ENCODE data around the gene RTL5.

Gene RTL5

DNA sequence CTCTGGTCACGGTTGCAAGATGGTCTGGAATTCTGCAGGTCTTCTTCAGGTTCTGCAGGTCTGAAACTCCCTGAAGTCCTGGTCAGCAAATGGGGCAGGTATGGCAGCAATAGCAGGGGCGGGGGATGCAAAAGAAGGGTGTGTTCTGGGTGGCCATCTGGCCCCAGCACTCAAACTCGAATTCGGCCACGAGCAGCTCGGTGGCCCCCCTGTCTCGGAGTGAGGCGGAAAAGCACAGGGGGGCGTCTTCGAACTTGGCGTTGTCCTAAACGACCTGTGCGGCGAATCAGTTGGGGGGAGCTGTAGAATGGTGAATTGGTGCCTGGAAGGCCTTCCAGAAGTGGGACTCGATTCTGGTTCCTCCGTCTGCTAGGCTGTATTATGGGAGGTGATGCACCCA is 2.1 kb downstream of the RTL5 start:
- DNase-seq, result no peak

DNA sequence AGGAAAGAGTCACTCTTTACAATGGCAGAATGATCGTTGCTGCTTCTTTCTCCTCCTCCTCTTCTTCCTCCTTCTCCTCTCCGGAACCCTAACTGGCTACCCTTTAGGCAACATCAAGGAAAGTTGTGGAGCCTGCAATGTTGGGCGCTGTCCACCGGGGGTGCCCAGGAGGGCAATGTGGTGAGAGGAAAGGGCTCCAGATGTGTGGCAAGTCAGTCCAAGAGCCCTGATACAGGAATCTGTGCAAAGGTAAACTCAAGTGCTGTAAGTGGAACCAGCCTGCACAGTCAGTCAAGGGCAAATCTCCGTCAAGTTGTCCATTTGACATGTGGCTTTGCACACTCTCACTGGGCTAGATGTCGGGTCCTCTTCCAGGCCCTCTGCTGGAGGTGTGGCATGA is 2.8 kb downstream of the RTL5 start:
- no peak for DNase-seq

DNA sequence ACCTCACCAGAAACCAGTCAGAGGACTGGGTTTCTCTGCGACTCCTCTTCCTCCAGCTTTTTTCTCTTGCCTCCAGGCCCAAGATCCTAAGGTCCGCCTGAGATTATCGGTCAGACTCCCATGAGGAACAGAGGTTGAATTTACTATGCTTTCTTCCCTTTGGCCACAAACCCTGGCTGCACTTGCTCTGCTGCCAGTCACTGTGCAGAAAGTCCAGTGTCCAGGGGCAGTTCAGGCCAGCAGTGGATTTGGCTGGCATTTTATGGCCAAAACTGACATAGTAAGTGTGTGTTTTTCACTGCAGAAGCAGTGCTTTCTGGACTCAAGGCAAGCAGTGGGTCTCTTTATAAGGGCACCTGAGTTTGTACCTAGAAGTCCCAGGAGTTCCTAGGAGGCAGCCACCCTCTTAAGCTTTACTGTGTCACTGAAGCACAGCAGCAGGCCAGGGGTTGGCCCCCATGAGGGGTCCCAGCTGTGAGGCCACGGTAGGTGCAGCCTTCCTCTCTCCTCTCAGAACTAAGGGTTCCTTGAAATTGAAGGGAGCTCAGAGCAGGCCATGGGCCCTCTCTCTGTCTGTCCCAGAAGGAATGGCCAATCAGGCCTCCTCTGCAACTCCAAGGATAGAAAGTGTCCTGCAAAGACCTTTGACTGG is 3.4 kb downstream of the RTL5 start:
- DNase-seq, result no peak

DNA sequence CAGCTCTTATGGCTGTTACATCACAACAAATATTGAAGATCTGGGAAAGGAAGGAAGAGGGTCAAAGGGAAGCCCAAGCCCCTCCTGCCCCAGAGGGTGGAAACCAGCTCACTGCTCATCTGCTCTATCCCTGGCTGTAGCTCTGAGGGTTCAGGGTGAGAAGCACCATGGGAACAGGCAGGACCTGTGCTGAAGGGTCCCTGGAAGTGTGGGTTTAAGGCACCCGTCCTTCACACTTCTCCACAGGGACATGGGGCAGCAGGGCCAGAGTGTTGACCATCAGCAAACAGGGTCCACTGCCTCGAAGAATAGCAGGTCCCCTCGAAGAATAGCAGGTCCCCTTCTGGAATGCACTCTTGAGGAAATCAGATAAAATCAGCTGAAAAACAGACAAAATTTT is 4.4 kb downstream of the RTL5 start:
- DNase-seq, result no peak

DNA sequence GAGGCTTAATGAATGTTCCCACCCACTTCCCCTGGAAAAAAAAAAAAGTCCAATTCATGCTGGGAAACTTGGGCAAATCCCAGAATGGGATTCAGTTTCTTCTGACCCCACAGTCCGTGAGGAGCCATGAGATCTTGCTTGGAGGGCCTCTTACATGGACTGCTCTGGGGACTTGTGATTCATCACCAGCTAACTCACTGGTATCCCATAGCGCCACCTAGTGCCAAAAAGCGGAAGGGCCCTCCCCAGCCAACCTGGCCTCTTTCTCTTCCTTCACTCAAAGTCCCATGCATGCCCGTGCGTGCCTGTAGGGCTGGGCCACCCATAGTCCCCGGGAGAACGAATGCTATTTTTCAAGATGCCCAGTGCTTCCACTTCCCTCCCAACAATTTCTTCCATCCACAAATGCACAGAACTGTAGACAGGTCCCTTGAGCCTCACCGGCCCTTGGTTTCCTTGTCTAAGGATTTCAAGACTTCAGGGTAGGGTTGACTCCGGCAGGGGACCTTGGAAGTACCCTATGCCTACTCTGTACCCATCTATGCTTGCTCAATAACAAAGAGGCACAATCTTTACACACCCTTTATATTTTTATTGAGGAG is 5.1 kb downstream of the RTL5 start:
- peak; percentile 58 to 71 for DNase-seq

GRCh38 chrX:72126048-72126415 is 5.7 kb downstream of the RTL5 start:
- DNase-seq, result no peak

GRCh38 chrX:72125331-72126047 is 6.2 kb downstream of the RTL5 start:
- no peak for DNase-seq

DNA sequence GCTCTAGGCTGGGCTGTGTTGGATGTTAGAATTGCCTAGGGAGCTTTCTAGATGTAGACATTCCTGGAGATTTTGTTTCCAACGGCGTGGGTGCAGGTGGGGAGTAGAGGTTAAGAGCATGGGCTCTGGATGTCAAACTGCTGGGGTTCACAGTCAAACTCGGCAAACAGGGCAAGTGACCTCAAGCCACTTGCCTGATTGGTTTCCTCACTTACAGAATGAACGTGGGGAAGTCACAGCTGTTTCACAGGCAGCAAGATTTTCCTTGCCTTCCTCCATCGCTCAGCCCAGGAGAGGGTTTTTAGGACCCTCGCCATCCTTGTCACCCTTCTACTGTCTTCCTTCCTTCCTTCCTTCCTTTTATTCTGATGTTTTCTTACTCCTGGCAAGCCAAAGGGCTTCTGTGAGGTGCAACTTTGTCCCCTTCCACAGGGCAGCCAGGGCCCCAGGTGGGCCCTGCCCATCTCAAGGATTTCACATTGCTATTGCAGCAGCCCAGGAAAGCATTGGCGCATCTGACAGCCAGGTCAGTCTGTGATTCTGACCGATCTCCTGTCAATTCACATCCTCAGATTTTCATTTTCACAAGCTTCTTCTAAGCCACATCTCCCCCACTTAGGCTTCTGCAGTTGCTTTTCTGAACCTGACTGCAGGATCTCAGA is 7.0 kb downstream of the RTL5 start:
- DNase-seq, result no peak

- DNase-seq, result no peak
These were observed 8.1 kb downstream of the RTL5 start for GRCh38 chrX:72123471-72124185.

DNA sequence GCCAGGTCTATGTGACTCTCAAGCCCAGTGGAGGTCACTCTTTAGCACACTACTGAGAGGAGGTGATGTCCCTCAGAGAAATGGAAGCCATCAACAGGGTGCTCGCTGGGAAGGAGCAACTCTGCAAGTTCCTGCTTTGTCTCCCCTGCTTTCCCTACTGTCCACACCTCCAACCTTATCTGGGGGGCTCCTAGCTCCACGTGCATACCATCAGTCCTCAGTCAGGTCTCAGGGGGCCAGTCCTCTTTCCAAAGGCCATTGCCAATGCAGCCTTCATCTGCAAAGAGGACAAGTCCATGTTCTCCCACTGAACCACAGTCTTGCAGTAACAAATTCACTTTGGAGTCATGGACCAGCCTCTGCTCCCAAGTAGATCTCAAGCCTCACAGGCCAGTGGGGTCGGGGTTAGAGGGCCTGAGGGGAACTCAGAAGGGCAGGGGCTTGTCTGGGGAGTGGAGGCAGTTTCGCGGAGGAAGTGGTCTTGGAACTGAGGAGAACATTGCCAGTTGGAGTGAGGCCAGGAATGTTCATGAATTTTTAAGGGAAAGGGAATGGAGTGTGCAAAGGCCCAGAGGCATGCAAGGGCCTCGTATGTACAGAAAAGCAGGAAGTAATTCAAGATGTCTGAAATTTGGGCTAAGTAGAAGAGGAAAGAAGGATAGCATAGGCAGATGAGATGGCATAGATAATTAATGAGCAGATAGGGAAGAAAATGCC is 8.9 kb downstream of the RTL5 start:
- no peak for DNase-seq

DNA sequence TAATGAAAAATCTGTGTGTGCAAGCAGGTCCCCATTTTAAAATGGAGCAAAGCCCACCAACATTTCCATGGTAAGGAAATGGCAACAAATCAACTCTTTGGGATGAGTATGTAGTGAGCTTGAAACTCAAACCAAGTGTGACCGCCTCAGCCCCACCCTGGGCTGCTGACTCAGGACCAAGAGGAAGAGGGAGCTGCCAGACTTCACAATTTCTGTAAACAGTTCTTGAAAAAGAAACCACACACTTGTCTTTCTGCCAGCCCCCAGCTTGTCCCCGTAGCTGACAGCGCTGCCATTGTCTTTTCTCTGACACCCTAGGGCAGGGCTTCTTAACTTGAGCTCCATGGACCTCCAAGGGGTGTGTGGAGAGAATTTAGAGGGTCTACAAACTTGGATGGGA is 10.3 kb downstream of the RTL5 start:
- no peak for DNase-seq

DNA sequence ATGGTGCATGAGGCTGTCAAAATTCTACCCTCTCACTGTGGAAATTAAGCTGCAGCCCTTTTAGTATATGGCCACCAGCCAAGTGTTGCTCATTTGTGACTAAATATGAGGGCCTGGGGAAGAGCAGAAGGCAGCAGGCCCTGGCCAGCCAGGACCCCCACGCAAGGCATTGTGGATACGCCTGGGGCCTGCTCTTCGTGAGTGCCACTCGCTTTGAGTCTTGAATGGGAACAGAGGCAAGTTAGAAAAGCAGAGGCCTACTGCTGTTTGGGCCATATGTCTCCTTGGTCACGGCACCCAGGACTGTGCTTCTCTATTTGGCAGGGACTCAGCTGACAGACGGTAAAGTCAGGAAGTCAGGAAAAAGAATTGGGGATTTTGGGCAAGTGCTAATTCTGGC is 10.9 kb downstream of the RTL5 start:
- DNase-seq, result no peak

DNA sequence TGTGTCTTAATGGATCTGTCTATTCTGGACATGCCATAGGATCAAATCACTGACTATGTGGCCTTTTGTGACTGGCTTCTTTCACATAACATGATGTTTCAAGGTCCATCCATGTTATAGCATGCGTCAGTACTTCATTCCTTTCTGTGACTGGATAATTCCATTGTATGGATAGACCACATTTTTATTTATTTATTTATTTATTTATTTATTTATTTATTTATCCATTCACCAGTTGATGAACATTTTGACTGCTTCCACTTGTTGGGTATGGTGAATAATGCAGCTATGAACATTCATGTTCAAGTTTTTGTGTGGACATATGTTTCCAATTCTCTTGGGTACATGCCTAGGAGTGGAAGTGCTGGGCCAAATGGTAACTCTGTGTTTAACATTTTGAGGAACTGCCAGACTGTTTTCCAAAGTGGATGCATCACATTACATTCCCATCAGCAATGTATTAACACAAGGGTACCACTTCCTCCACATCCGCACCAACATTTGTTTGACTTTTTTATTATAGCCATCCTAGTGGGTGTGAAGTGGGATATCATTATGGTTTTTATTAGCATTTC is 14.0 kb downstream of the RTL5 start:
- DNase-seq, result no peak

- no peak for DNase-seq
These were observed 16.3 kb downstream of the RTL5 start for GRCh38 chrX:72115380-72115779.

GRCh38 chrX:72114807-72115206 is 16.9 kb downstream of the RTL5 start:
- DNase-seq, result no peak

DNA sequence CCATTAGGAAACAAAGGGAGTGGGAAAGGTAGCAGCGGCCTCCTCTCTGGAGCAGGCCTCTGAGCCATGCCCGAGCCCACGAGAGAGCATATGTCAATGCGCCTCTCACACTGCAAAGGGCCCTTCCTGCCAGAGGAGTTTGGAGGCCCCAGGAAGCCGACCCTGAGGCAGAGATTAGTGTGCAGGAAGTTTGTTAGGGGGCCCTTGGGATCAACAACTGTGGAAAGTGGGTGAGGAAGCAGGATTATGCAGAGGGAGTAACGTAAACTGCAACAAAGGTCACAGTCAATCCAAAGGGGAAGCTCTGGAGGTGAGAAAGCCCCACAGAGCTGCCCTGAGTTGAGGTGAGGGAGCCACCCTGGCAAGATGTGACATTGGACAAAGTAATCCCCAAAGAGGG is 17.4 kb downstream of the RTL5 start:
- DNase-seq, result no peak

GRCh38 chrX:72113461-72113860 is 18.3 kb downstream of the RTL5 start:
- DNase-seq, result no peak

- DNase-seq, result no peak
These were observed 20.6 kb downstream of the RTL5 start for GRCh38 chrX:72110876-72111708.

GRCh38 chrX:72110051-72110875 is 21.5 kb downstream of the RTL5 start:
- DNase-seq, result no peak

GRCh38 chrX:72108666-72109065 is 23.0 kb downstream of the RTL5 start:
- DNase-seq, result no peak

Measured in hippocampal formation (tissue), 2 donors.